Measurements from ENCODE around the gene ANKRD49.
"Not testable (repeated sequence)": the region's sequence is repeated elsewhere in the genome, so short reads cannot be mapped to it uniquely, and the experiment has no call there.

Gene ANKRD49

GRCh38 chr11:94493281-94494125 is at the start of gene ANKRD49, which contains the start of gene MRE11:
TSS of gene ANKRD49 (plus strand) at chr11:94493984. CDS start at chr11:94496694, 2,710 bp downstream.
TSS of gene MRE11 (minus strand) at chr11:94493844. CDS start at chr11:94492801, 1,043 bp downstream.
- DNase-seq = peak; percentile 97

- DNase-seq = no peak
These were observed 48.1 kb upstream of the ANKRD49 start for GRCh38 chr11:94445641-94446040.

- DNase-seq = no peak
These were observed 46.6 kb upstream of the ANKRD49 start for GRCh38 chr11:94447149-94447548.

GRCh38 chr11:94449029-94449428 is 44.8 kb upstream of the ANKRD49 start:
- DNase-seq = no peak

GRCh38 chr11:94449437-94449836 is 44.3 kb upstream of the ANKRD49 start:
- no peak for DNase-seq

GRCh38 chr11:94450048-94450447 is 43.7 kb upstream of the ANKRD49 start:
- DNase-seq = no peak

GRCh38 chr11:94452988-94453387 is 40.8 kb upstream of the ANKRD49 start:
- no peak for DNase-seq

- DNase-seq = no peak
These were observed 39.5 kb upstream of the ANKRD49 start for GRCh38 chr11:94454301-94454700.

- no peak for DNase-seq
These were observed 37.9 kb upstream of the ANKRD49 start for GRCh38 chr11:94455861-94456260.

- no peak for DNase-seq
These were observed 36.4 kb upstream of the ANKRD49 start for GRCh38 chr11:94457118-94458029.

- DNase-seq = no peak
These were observed 34.2 kb upstream of the ANKRD49 start for GRCh38 chr11:94459576-94459975.

- DNase-seq = no peak
These were observed 24.4 kb upstream of the ANKRD49 start for GRCh38 chr11:94469416-94469815.

- DNase-seq = no peak
These were observed 20.6 kb upstream of the ANKRD49 start for GRCh38 chr11:94472916-94473799.

GRCh38 chr11:94477624-94478023 is 16.2 kb upstream of the ANKRD49 start:
- DNase-seq = no peak

GRCh38 chr11:94481342-94481741 is 12.4 kb upstream of the ANKRD49 start:
- DNase-seq = no peak

- no peak for DNase-seq
These were observed 7.7 kb upstream of the ANKRD49 start for GRCh38 chr11:94486068-94486467.

- no peak for DNase-seq
These were observed 419 bp downstream of the ANKRD49 start for GRCh38 chr11:94494126-94494680.

GRCh38 chr11:94500181-94500580 is 6.4 kb downstream of the ANKRD49 start:
- no peak for DNase-seq

- no peak for DNase-seq
These were observed 7.7 kb downstream of the ANKRD49 start for GRCh38 chr11:94501522-94501921.

GRCh38 chr11:94504689-94505293 is 11.0 kb downstream of the ANKRD49 start:
- no peak for DNase-seq

GRCh38 chr11:94506513-94506912 is 12.7 kb downstream of the ANKRD49 start:
- not testable (repeated sequence) for DNase-seq

- DNase-seq = no peak
These were observed 13.7 kb downstream of the ANKRD49 start for GRCh38 chr11:94507485-94507884.

All from CD4-positive, alpha-beta T cell treated with Interleukin-15 for 1 hour (primary cell).